NCI-H748 (cell line): ENCODE measurements around the gene GRIN3B.

Source experiments
- DNase-seq: peaks from one replicate; lab custom pipeline; 2025; ENCODE audit not compliant: unreplicated experiment; lab: John Stamatoyannopoulos, UW

Gene GRIN3B

GRCh38 chr19:1006711-1007398 is 6.6 kb downstream of the GRIN3B start:
- no peak for DNase-seq

GRCh38 chr19:1007399-1008251 is 7.4 kb downstream of the GRIN3B start:
- DNase-seq: no peak

- no peak for DNase-seq
Measured at GRCh38 chr19:1008268-1009040, 8.2 kb downstream of the GRIN3B start.

- DNase-seq: no peak
Measured at GRCh38 chr19:1009041-1009980, 9.1 kb downstream of the GRIN3B start.

- DNase-seq: no peak
Measured at GRCh38 chr19:1009981-1010538, 9.8 kb downstream of the GRIN3B start.

- no peak for DNase-seq
Measured at GRCh38 chr19:1010586-1011510, 10.6 kb downstream of the GRIN3B start.

GRCh38 chr19:1011831-1012333 is 11.7 kb downstream of the GRIN3B start:
- no peak for DNase-seq

- no peak for DNase-seq
Measured at GRCh38 chr19:1012334-1012733, 12.1 kb downstream of the GRIN3B start.

GRCh38 chr19:1013218-1013617 is 13.0 kb downstream of the GRIN3B start:
- DNase-seq: no peak

GRCh38 chr19:1014161-1015060 is 14.2 kb downstream of the GRIN3B start:
- no peak for DNase-seq

GRCh38 chr19:1015061-1015781 is 15.0 kb downstream of the GRIN3B start:
- DNase-seq: no peak

- DNase-seq: no peak
Measured at GRCh38 chr19:1015782-1016646, 15.8 kb downstream of the GRIN3B start.

- no peak for DNase-seq
Measured at GRCh38 chr19:1016647-1017114, 16.5 kb downstream of the GRIN3B start.

- DNase-seq: no peak
Measured at GRCh38 chr19:1017115-1017905, 17.1 kb downstream of the GRIN3B start.

- no peak for DNase-seq
Measured at GRCh38 chr19:1017906-1018305, 17.7 kb downstream of the GRIN3B start.
